Hair follicular keratinocyte (primary cell): ENCODE measurements around the gene RABL6. TPM values are rescaled to one million over a fixed set of nuclear protein-coding genes. Genes with fewer than 3 reads are reported as not detected.

Source experiments
- total RNA-seq: library from RNA; depleted of rRNA; stranded (reverse); fragments of >200 nt; gene quantifications from 2 replicates; pipeline ENCODE4 v1.2.3, GENCODE V29; 2015

Gene RABL6, protein sequence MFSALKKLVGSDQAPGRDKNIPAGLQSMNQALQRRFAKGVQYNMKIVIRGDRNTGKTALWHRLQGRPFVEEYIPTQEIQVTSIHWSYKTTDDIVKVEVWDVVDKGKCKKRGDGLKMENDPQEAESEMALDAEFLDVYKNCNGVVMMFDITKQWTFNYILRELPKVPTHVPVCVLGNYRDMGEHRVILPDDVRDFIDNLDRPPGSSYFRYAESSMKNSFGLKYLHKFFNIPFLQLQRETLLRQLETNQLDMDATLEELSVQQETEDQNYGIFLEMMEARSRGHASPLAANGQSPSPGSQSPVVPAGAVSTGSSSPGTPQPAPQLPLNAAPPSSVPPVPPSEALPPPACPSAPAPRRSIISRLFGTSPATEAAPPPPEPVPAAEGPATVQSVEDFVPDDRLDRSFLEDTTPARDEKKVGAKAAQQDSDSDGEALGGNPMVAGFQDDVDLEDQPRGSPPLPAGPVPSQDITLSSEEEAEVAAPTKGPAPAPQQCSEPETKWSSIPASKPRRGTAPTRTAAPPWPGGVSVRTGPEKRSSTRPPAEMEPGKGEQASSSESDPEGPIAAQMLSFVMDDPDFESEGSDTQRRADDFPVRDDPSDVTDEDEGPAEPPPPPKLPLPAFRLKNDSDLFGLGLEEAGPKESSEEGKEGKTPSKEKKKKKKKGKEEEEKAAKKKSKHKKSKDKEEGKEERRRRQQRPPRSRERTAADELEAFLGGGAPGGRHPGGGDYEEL
- 82.2 and 126 TPM in 2 replicates for total RNA-seq

DNA sequence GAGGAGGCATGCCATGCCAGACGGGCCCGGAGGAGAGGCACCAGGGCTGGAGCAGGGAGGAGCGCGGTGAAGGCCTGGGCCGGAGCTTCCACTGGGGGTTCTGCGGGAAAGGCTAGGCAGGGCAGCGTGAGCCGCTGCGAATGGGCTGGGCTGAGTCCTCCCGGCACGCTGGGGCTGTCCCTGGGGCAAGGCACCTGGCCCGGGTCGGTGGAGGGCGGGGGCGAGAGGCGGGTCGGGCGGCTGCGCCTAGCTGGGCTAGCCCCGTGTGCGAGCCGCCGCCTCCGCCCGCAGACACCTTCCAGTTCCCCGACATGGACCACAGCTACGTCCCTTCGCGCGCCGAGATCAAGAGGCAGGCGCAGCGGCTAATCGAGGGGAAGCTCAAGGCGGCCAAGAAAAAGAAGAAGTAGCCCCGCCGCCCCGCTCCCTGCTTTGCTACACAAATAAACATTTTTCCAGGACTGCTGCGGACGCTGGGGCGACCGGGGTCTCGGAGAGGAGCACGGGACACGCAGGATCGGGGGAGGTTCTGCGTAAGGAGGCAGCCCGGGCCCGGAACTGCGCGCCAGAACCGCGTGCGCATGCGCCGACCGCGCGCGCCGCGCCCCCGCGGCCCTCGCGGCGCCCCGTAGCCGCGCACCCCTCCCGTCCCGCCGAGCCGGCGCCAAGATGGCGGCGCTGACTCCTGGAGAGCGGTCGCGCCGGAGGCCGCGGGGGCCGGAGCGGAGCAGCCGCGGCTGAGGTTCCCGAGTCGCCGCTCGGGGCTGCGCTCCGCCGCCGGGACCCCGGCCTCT lies at the start of gene RABL6:
TSS of gene RABL6 (plus strand) at position 668 of the 794 bp plus-strand sequence. CDS start 249 bp downstream, outside the sequence.

DNA sequence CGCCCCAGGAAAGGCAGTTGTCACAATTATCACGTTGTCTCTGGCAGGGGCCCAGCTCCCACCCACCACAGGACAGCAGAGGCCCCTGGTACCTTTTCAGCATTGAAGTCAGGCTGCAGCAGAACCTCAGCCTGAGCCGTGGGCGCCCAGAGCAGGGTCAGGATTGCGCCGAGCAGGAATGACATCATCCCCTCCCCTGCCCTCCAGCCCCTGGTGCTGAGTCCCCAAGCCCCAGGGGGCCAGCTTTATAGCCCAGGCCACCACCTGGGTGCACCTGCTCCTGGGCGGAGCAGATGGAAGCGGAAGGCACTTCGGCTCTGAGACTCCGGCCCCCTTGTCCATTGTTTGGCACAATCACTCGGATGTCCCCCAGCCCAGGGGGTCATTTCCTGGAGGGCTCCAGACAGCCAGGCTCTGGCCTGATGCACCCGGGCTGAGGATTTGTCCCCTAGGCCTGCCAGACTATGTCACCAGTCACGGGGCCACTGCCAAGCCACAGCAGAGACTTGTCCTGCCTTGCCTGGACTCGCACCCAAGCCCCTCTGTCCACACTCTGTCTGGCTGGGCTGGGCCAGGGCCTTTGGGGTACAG lies 43.4 kb upstream of the RABL6 start, which contains the start of gene LCN15:
TSS of gene LCN15 (minus strand) at position 218 of the 591 bp plus-strand sequence. CDS start at position 188, 30 bp downstream.

DNA sequence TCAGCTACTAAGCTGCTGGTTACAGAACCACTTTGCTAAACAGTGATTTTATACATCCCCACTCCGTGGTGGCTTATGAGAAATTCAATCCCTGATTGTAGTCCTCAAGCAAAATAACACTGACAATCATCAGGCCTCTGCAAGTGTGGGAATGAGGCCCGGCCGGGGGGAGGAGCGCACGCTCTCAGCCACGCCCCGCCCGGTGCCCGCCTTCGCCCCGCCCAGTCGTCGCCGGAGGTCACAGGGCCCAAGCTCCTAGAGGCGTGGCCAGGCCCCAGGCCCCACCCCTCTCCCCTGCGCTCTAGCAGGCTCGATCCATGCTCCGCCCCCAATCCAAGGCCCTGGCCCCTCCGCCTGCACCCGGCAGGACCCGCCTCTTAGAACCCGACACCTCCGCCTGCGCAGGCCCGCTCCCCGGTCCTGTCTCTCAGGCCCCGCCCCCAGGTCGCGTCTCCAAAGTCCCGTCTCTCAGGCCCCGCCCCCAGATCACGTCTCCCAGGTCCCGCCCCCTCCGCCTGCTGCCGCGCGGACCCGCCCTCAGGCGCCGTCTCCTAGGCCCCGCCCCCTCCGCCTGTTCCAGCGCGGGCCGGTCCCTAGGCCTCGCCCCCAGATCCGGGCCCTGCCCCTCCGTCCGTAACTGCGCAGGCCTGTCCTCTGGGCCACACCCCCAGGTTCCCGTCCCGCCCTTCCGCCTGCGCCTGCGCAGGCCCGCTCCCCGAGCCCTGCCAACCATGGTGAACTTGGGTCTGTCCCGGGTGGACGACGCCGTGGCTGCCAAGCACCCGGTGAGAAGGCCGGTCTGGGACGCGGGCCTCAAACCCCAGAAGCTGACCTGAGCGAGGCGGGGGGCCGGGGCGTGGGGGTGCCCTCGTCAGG lies 16.9 kb upstream of the RABL6 start, which contains the start of gene TMEM141:
TSS of gene TMEM141 (plus strand) at position 705 of the 876 bp plus-strand sequence. CDS start at position 732, 27 bp downstream.

DNA sequence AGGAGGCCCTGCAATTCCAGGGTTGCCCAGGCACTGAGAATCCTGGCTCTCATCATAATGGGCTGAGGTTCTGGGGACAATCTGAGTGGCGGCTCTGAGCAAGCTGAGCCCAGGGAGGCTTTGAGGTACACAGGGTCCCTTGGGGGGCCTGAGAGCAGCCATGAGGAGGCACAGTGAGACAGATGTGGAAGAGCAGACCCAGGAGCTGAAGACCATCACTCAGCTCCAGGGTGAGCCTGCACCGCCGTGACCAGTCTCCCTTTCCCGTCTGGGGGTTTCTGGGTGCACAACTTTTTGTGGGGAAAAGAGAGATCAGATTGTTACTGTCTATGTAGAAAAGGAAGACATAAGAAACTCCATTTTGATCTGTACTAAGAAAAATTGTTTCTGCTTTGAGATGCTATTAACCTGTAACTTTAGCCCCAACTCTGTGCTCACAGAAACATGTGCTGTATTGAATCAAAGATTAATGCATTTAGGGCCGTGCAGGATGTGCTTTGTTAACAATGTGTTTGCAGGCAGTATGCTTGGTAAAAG lies 11.4 kb upstream of the RABL6 start, which contains the start of gene CCDC183:
TSS of gene CCDC183 (plus strand) at position 101 of the 537 bp plus-strand sequence. CDS start at position 161, 60 bp downstream.

DNA sequence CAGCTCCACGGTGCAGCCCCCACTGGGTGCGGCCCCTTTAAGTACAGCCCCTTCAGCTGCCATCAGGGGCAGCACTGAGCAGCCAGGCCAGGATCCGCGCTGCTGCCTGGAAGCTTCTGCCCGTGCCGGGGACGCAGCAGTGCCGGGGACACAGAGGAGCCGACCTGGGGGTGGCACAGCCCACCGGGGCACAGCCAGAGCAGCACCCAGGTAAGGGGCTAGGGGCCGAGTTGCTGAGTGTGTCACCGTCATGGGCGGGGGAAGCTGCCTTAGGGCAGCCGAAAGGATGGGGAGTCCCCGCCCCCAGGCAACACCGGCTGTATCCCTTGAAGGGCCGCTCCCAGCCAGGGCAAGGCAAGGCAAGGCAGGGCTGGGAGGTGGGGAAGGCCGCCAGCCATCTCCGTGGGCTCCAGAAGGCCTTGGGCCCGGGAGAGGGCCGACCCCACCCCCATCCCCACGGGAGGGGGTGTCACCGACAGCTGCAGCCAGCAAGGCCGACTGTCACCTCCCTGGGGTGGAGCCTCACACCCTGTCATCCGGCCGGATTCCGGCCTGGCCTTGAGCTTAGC lies 34.7 kb downstream of the RABL6 start, which contains the start of gene AJM1:
TSS of gene AJM1 (plus strand) at position 99 of the 569 bp plus-strand sequence. CDS start 1,937 bp downstream, outside the sequence.

DNA sequence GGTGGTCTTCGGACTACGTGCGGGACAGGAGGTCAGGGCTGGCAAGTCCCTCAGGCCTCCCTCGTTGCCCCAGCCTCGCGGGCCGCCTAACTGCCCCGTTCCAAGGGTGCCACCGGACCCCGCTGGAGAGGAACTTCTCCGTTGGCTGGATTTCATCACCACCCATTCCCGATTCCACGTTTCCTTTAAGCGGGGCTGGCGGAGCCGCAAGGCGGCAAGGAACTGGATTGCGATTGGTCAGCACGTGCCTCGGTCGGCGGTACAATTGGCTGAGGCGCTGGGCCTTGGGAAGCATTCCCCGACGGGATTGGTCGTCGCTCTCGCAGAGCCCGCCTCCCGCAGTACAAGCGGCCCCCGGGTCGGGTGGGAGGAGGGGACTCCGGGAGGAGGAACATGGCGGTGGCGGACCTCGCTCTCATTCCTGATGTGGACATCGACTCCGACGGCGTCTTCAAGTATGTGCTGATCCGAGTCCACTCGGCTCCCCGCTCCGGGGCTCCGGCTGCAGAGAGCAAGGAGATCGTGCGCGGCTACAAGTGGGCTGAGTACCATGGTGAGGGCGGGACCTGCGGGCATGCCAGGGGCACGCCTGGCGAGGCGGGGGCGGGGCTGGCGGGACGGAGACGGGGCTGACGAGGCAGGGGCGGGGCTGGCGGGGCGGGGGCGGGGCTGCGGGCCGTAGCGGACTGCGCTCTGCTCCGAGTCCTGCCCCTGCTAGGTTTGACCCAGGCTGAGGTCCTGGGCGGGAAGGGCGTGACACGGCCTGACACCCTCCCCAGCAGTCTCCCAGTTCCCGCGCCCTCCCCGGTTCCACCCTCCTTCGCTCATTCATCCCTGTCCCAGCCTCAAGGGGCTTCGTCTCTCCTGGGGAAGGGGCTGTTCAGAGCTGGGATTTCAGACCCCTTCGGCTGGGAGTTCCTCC lies 41.6 kb downstream of the RABL6 start, which contains the start of gene PHPT1:
TSS of gene PHPT1 (plus strand) at position 372 of the 922 bp plus-strand sequence. CDS start at position 394, 22 bp downstream.

DNA sequence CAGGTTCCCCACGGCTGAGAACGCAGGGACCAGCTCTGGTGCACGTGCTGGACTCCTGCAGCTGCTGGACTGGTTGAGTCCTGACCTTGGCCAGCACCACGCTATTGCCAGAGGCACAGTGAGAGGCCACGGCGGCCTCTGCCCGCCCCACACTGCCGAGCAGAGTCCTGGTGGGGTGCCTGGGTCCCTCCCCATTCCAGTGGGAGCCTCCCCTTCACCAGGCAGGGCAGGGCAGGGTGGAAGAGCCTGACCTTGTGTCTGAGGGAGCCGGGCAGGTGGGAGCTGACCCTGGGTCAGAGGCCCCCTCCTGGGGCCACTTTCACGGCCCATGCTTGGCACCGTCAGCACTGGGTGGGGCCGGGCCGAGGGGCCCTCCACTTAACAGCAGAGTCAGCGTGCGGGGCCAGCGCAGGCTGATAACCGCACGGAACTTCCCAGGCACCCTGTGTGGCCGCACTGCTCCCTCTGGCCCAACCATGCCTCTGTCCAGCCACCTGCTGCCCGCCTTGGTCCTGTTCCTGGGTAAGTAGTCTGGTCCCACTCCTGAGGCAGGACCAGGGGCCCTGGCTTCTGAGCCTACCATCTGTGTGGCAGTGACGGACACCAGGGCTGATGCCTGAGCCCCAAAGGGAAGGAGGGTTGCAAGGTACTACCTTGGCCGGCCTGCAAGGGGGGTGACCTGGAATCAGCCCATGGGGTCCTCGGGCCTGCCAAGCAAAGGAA lies 44.4 kb downstream of the RABL6 start, which contains the start of gene MAMDC4:
TSS of gene MAMDC4 (plus strand) at position 406 of the 723 bp plus-strand sequence. CDS start at position 477, 71 bp downstream.

DNA sequence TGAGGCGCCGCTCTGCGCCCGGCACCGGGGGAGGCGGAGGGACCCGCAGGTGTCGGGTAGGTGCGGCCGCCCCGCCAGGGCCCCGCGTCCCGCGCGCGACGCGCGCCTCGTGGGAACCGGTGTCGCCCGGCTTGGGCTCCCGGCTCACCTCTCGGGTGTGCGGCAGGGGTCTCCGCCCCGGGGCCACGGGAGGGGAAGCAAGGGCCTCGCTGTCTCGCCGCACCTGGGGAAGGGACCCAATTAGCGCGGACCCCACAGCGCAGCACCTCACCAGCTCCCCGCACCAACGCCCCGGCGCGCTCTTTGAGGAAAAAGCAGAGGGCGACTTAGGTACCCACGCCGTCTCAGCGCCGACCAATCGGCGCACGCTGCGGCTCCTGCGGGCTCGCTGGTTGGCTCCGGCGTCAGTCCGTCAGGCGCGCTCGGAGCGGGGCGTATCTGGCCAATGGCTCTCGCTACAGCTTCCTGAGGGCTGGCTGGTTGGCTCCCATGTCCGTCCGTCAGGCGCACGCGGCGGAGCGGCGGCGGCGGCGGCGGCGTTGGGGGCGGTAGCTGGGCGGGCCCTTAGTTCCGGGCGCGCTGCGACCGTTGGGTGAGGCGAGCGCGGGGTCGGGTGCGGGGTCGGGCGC lies 78.3 kb downstream of the RABL6 start, which contains the start of gene TRAF2:
TSS of gene TRAF2 (plus strand) at position 567 of the 629 bp plus-strand sequence. CDS start 12,225 bp downstream, outside the sequence.

Other genes starting within 250 kb of the RABL6 start
- gene EGFL7, start 145.0 kb upstream of the RABL6 start, total RNA-seq: 11.1 and 18.8 TPM in 2 replicates
- 52.2 and 74.0 TPM in 2 replicates for gene AGPAT2, start 120.5 kb upstream of the RABL6 start, total RNA-seq
- 0.08 and 0.47 TPM in 2 replicates for gene DIPK1B, start 95.4 kb upstream of the RABL6 start, total RNA-seq
- not detected in 2 replicates for gene LCN10, start 65.0 kb upstream of the RABL6 start, total RNA-seq
- gene LCN6, start 59.4 kb upstream of the RABL6 start, total RNA-seq: not detected in 2 replicates
- gene LCN8, start 49.7 kb upstream of the RABL6 start, total RNA-seq: not detected in 2 replicates
- gene LCN15, start 43.4 kb upstream of the RABL6 start, total RNA-seq: not detected in 2 replicates
- 240 and 247 TPM in 2 replicates for gene TMEM141, start 16.6 kb upstream of the RABL6 start, total RNA-seq
- 1.3 TPM in 1 of 2 replicates, not detected in the other for gene CCDC183, start 11.6 kb upstream of the RABL6 start, total RNA-seq
- gene AJM1, start 34.5 kb downstream of the RABL6 start, total RNA-seq: 0.87 and 2.0 TPM in 2 replicates
- 127 and 150 TPM in 2 replicates for gene PHPT1, start 41.5 kb downstream of the RABL6 start, total RNA-seq
- 2.6 and 3.1 TPM in 2 replicates for gene MAMDC4, start 44.4 kb downstream of the RABL6 start, total RNA-seq
- 302 and 330 TPM in 2 replicates for gene EDF1, start 58.4 kb downstream of the RABL6 start, total RNA-seq
- 10.0 and 16.7 TPM in 2 replicates for gene TRAF2, start 78.6 kb downstream of the RABL6 start, total RNA-seq
- 149 and 155 TPM in 2 replicates for gene FBXW5, start 136.8 kb downstream of the RABL6 start, total RNA-seq
- gene C8G, start 137.3 kb downstream of the RABL6 start, total RNA-seq: not detected in 2 replicates
- not detected in 2 replicates for gene LCN12, start 144.3 kb downstream of the RABL6 start, total RNA-seq
- not detected in 2 replicates for gene PTGDS, start 169.6 kb downstream of the RABL6 start, total RNA-seq
- not detected in 2 replicates for gene LCNL1, start 175.0 kb downstream of the RABL6 start, total RNA-seq
- 45.6 and 54.8 TPM in 2 replicates for gene PAXX, start 184.5 kb downstream of the RABL6 start, total RNA-seq
- gene CLIC3, start 188.6 kb downstream of the RABL6 start, total RNA-seq: 3.3 and 8.7 TPM in 2 replicates
- gene ABCA2, start 220.3 kb downstream of the RABL6 start, total RNA-seq: 0.95 and 5.2 TPM in 2 replicates
- gene FUT7, start 224.1 kb downstream of the RABL6 start, total RNA-seq: not detected in 2 replicates
- gene NPDC1, start 238.2 kb downstream of the RABL6 start, total RNA-seq: 2.9 and 9.0 TPM in 2 replicates
- gene ENTPD2, start 246.1 kb downstream of the RABL6 start, total RNA-seq: 0.11 and 0.39 TPM in 2 replicates